HepG2 (cell line): ENCODE results near the gene VPS13C. TPM values are rescaled to one million over a fixed set of nuclear protein-coding genes. Genes with fewer than 3 reads are reported as not detected.

Source experiments
- ARID2 ChIP-seq: sonication (generic); formaldehyde crosslinking; IDR thresholded peaks from 2 replicates; pipeline ENCODE4 v1.8.1; 2022; ENCODE audit warnings: mild to moderate bottlenecking, missing genetic modification reagents, borderline replicate concordance
- BATF2 ChIP-seq: sonication (generic); formaldehyde crosslinking; IDR thresholded peaks from 2 replicates; pipeline ENCODE4 v1.8.0; 2022; ENCODE audit warnings: mild to moderate bottlenecking, missing genetic modification reagents, moderate library complexity
- FOXO1 ChIP-seq: sonication (generic); formaldehyde crosslinking; IDR thresholded peaks from 2 replicates; pipeline ENCODE4 v1.4.0; 2020; ENCODE audit warnings: missing genetic modification reagents
- HIVEP1 ChIP-seq: sonication (generic); formaldehyde crosslinking; IDR thresholded peaks from 2 replicates; pipeline ENCODE4 v1.4.0; 2020; ENCODE audit warnings: mild to moderate bottlenecking, missing genetic modification reagents
- KDM1A ChIP-seq: IDR thresholded peaks from 2 replicates; pipeline ENCODE4 v1.6.1; 2016; ENCODE audit warnings: missing compliant biosample characterization
- KMT2A ChIP-seq: sonication (generic); formaldehyde crosslinking; IDR thresholded peaks from 2 replicates; pipeline ENCODE4 v1.4.0; 2020; ENCODE audit warnings: missing genetic modification reagents
- SMAD1 ChIP-seq: sonication (generic); formaldehyde crosslinking; IDR thresholded peaks from 2 replicates; pipeline ENCODE4 v1.4.0; 2020; ENCODE audit warnings: missing genetic modification reagents, low read depth, mild to moderate bottlenecking, borderline replicate concordance
- SP5 ChIP-seq: IDR thresholded peaks from 2 replicates; pipeline ENCODE4 v1.6.1; 2016; ENCODE audit warnings: low read depth, borderline replicate concordance
- STAT6 ChIP-seq: sonication (generic); formaldehyde crosslinking; IDR thresholded peaks from 2 replicates; pipeline ENCODE4 v1.4.0; 2020; ENCODE audit warnings: missing genetic modification reagents, mild to moderate bottlenecking, borderline replicate concordance
- TEAD2 ChIP-seq: sonication (generic); formaldehyde crosslinking; IDR thresholded peaks from 2 replicates; pipeline ENCODE4 v1.9.0; 2021; ENCODE audit warnings: missing genetic modification reagents
- ZBTB10 ChIP-seq: sonication (generic); formaldehyde crosslinking; IDR thresholded peaks from 2 replicates; pipeline ENCODE4 v1.4.0; 2020; ENCODE audit warnings: missing genetic modification reagents, borderline replicate concordance
- ZNF280D ChIP-seq: sonication (generic); formaldehyde crosslinking; IDR thresholded peaks from 2 replicates; pipeline ENCODE4 v1.5.1; 2020; ENCODE audit warnings: mild to moderate bottlenecking, missing genetic modification reagents
- ZNF414 ChIP-seq: sonication (generic); formaldehyde crosslinking; IDR thresholded peaks from 2 replicates; pipeline ENCODE4 v1.5.0; 2020; ENCODE audit warnings: missing genetic modification reagents
- ZNF484 ChIP-seq: sonication (generic); formaldehyde crosslinking; IDR thresholded peaks from 2 replicates; pipeline ENCODE4 v1.5.1; 2020; ENCODE audit warnings: mild to moderate bottlenecking, low read depth, missing genetic modification reagents, borderline replicate concordance
- ZNF709 ChIP-seq: sonication (generic); formaldehyde crosslinking; IDR thresholded peaks from 2 replicates; pipeline ENCODE4 v1.5.0; 2020; ENCODE audit warnings: mild to moderate bottlenecking, missing genetic modification reagents
- ZNF800 ChIP-seq: sonication (generic); formaldehyde crosslinking; IDR thresholded peaks from 2 replicates; pipeline ENCODE4 v1.4.0; 2020; ENCODE audit warnings: missing genetic modification reagents
- polyA plus RNA-seq, 8 experiments: library from polyadenylated mRNA; depleted of rRNA in 3 of 8; stranded (reverse) in 7 of 8; unstranded in 1 of 8; fragments of >200 nt; fragmentation: Illumina TruSeq in 4 of 8; extraction: Trizol in 4 of 8; gene quantifications; 2 replicates each; pipeline versions ENCODE4 v1.2.1 to v1.2.3, GENCODE V29; 2011 to 2016; ENCODE audit warnings: low read depth in 4 of 8, missing spikeins in 1 of 8, mixed read lengths in 1 of 8; ENCODE audit not compliant: insufficient read depth in 1 of 8
- total RNA-seq, 5 experiments: library from RNA; depleted of rRNA; stranded (reverse); fragments of >200 nt; fragmentation: Illumina TruSeq; extraction: Trizol; gene quantifications; 2 replicates each; pipeline ENCODE4 v1.2.3, GENCODE V29; 2016; ENCODE audit warnings: low read depth in 1 of 5

Gene VPS13C
- total and polyA plus RNA-seq, 2 of the 13 experiments (the other 11 are each of a cell fraction or from before 2014, with no cell fraction given) = 10.9 to 26.8 TPM

- TF ChIP-seq ZBTB10 (0 out of 2 replicates have a peak, but pooled peaks have one; percentile 45), ZNF484 (CRISPR knock-in tag) (no peak), SP5 (0 out of 2 replicates have a peak, but pooled peaks have one; percentile 7), SMAD1 (CRISPR knock-in tag) (peak; percentile 94), KMT2A (CRISPR knock-in tag) (peak; percentile 67), ZNF414 (CRISPR knock-in tag) (peak; percentile 96), KDM1A (CRISPR knock-in tag) (no peak), ZNF280D (CRISPR knock-in tag) (peak; percentile 49; the same call in 1 of the 2 replicates), TEAD2 (CRISPR knock-in tag) (no peak), ZNF800 (CRISPR knock-in tag) (peak; percentile 66), ZNF709 (CRISPR knock-in tag) (peak; percentile 68; the same call in 1 of the 2 replicates), ARID2 (no peak), STAT6 (peak; percentile 80; the same call in 1 of the 2 replicates), FOXO1 (CRISPR knock-in tag) (peak; percentile 52), BATF2 (CRISPR knock-in tag) (no peak), HIVEP1 (CRISPR knock-in tag) (no peak)
Measured at GRCh38 chr15:62060113-62060895, at the start of gene VPS13C (continued).
